Mesothelial cell of epicardium (in vitro differentiated cells): ENCODE results near the gene CHAF1A. TPM values are rescaled to one million over a fixed set of nuclear protein-coding genes. Genes with fewer than 3 reads are reported as not detected.

ENCODE experiments used
- DNase-seq, 2 experiments: peaks; one replicate each; pipeline ENCODE4 v3.0.0; 2021; ENCODE audit warnings: low spot score in 2 of 2; ENCODE audit not compliant: unreplicated experiment in 2 of 2
- H3K27ac Mint-ChIP-seq: 2 replicates; pipeline ENCODE4 v1.8.0; 2021; ENCODE audit warnings: mixed read lengths
- H3K27me3 Mint-ChIP-seq: 2 replicates; pipeline ENCODE4 v1.8.0; 2021; ENCODE audit warnings: low read depth, mixed read lengths
- H3K36me3 Mint-ChIP-seq: 2 replicates; pipeline ENCODE4 v1.8.0; 2021; ENCODE audit warnings: mixed read lengths
- H3K4me1 Mint-ChIP-seq: 2 replicates; pipeline ENCODE4 v1.8.0; 2021; ENCODE audit warnings: mixed read lengths
- H3K4me3 Mint-ChIP-seq: 2 replicates; pipeline ENCODE4 v1.8.0; 2021; ENCODE audit warnings: mild to moderate bottlenecking, moderate library complexity, mixed read lengths
- H3K9me3 Mint-ChIP-seq: 2 replicates; pipeline ENCODE4 v1.8.0; 2021; ENCODE audit warnings: mixed read lengths
- total RNA-seq: library from RNA; stranded (reverse); gene quantifications from 3 replicates; pipeline ENCODE4 v1.2.1, GENCODE V29; 2021
- TF ChIP-seq, protein P1 (sequence below): fragments of 200-600 bp; sonication (generic); IDR thresholded peaks from one replicate; pipeline ENCODE4 v1.5.0; 2021; ENCODE audit warnings: antibody characterized with exemption; ENCODE audit not compliant: unreplicated experiment

Gene CHAF1A
- total RNA-seq, 1 donor from 2014 or later, result 33.1 TPM

DNA sequence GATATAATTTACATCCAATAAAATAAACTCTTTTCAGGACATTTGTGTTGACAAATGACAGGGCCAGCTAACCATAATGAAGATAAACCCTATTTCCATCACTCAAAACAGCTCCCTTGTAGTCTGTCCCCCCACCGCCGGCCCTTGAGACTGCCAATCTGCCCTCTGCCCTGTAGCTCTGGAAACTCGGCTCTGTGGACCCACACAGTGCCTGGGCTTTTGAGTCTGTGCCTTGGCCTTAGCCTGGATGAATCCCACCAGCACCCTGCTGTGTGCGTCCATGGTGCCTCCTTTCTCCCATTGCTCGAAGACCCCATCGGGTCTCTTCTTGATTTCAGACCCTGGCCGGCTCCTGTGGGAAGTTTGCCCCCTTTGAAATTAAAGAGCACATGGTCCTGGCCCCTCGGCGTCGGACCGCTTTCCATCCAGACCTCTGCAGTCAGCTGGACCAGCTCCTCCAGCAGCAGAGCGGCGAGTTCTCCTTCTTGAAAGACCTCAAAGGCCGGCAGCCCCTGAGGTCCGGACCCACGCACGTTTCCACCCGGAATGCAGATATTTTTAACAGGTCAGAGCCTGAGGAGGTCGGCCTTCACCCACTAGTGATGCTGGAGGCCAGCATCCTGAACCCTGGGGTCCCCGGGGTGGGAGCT lies 26.0 kb downstream of the CHAF1A start:
- DNase-seq, result no peak
- no peaks in the 10 kb centered on the region for H3K9me3 Mint-ChIP-seq
- TF ChIP-seq, protein P1, sequence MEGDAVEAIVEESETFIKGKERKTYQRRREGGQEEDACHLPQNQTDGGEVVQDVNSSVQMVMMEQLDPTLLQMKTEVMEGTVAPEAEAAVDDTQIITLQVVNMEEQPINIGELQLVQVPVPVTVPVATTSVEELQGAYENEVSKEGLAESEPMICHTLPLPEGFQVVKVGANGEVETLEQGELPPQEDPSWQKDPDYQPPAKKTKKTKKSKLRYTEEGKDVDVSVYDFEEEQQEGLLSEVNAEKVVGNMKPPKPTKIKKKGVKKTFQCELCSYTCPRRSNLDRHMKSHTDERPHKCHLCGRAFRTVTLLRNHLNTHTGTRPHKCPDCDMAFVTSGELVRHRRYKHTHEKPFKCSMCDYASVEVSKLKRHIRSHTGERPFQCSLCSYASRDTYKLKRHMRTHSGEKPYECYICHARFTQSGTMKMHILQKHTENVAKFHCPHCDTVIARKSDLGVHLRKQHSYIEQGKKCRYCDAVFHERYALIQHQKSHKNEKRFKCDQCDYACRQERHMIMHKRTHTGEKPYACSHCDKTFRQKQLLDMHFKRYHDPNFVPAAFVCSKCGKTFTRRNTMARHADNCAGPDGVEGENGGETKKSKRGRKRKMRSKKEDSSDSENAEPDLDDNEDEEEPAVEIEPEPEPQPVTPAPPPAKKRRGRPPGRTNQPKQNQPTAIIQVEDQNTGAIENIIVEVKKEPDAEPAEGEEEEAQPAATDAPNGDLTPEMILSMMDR, result no peak
- no peaks in the 10 kb centered on the region for H3K4me1 Mint-ChIP-seq
- no peak overlapping the region for H3K27ac Mint-ChIP-seq
- H3K27me3 Mint-ChIP-seq, result no peaks in the 10 kb centered on the region
- H3K36me3 Mint-ChIP-seq, result peaks cover 38% of the 10 kb centered on the region
- no peak overlapping the region for H3K4me3 Mint-ChIP-seq

DNA sequence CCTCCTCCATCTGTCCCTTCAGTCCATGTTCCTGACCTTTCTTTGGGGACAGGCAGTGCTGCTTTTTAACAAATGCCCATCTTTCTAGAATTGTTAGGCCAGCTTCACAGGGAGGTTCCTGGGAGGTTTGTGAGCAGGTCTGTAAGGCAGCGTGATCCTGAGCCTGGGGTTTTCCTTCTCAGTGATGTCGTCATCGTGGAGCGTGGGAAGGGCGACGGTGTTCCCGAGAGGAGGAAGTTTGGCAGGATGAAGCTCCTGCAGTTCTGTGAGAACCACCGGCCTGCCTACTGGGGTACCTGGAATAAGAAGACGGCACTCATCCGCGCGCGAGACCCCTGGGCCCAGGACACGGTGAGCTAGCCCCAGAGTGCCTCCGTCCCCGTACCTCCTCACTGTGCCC lies 26.8 kb downstream of the CHAF1A start:
- Mint-ChIP-seq H3K36me3 (peaks cover 34% of the 10 kb centered on the region), H3K27ac (no peak overlapping the region), H3K9me3 (no peaks in the 10 kb centered on the region), H3K4me3 (no peak overlapping the region), H3K4me1 (no peaks in the 10 kb centered on the region), H3K27me3 (no peaks in the 10 kb centered on the region)
- TF ChIP-seq, protein P1, result no peak
- DNase-seq, result no peak

DNA sequence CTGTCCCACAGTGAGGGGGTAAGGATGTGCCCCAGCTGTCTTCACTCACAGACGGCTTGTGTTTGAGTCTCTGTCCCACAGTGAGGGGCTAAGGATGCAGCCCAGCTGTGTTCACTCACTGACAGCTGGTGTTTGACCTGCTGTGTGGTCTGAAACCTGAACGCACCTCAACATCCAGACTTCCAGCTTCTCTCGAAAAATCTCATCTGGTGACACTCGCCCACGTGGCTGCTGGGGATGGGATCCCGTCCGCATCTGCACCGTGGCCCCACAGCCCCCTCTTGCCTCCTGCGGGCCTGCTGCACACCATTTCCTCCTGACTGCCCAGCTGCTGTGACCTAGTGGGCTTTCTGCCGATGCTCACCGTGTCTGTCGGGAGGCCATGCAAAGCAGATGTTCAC lies 27.3 kb downstream of the CHAF1A start:
- no peak for DNase-seq
- Mint-ChIP-seq H3K4me3 (no peak overlapping the region), H3K36me3 (peaks cover 39% of the 10 kb centered on the region), H3K9me3 (no peaks in the 10 kb centered on the region), H3K27ac (no peak overlapping the region), H3K4me1 (no peaks in the 10 kb centered on the region), H3K27me3 (no peaks in the 10 kb centered on the region)
- TF ChIP-seq, protein P1, result no peak

DNA sequence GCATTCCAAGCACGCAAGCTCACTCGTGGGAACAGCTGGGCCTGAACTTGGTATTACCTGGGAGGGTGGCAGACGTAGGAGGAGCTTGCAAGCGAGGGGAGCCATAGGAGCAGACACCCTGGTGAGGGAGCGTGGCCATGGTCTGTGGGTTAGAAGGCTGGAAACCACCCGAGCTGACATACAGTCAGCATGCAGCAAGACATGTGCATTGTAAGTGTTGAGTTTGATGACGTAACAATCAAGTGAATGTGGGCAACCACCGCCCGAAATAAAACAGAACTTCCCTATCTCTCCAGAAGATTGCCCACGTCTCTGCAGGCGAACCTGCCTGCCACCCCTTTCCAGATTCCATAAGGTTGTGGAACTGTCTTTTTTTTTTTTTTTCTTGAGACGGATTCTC lies 28.3 kb downstream of the CHAF1A start:
- TF ChIP-seq, protein P1, result no peak
- H3K4me3 Mint-ChIP-seq, result no peak overlapping the region
- H3K27ac Mint-ChIP-seq, result no peak overlapping the region
- H3K36me3 Mint-ChIP-seq, result peaks cover 38% of the 10 kb centered on the region
- no peaks in the 10 kb centered on the region for H3K9me3 Mint-ChIP-seq
- H3K27me3 Mint-ChIP-seq, result no peaks in the 10 kb centered on the region
- no peak for DNase-seq
- no peaks in the 10 kb centered on the region for H3K4me1 Mint-ChIP-seq

DNA sequence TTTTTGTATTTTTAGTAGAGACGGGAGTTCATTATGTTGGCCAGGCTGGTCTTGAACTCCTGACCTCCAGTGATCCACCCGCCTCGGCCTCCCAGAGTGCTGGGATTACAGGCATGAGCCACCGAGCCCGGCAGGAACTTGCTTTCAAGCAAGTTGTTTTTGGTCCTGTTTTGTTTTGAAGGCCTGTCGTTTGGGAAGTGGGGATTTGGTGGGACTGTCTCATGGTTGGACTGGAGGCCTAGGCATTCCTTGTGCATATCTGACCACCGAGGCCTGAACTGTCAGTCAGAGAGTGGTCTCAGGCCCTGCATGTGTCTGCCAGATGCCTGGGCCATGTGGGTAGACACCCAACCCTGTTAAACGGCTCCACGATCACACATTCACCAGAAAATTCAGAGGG lies 28.9 kb downstream of the CHAF1A start:
- H3K36me3 Mint-ChIP-seq, result peaks cover 36% of the 10 kb centered on the region
- no peak overlapping the region for H3K27ac Mint-ChIP-seq
- H3K27me3 Mint-ChIP-seq, result no peaks in the 10 kb centered on the region
- TF ChIP-seq, protein P1, result no peak
- DNase-seq, result no peak
- H3K4me1 Mint-ChIP-seq, result no peaks in the 10 kb centered on the region
- H3K9me3 Mint-ChIP-seq, result no peaks in the 10 kb centered on the region
- no peak overlapping the region for H3K4me3 Mint-ChIP-seq
